ENCODE data around the gene SLC15A2.

Gene SLC15A2

GRCh38 chr3:121989943-121990342 is 95.7 kb downstream of the SLC15A2 start:
- ATAC-seq = no peak
- H3K9me3 Mint-ChIP-seq = no peaks in the 10 kb centered on the region
- H3K27me3 Mint-ChIP-seq = no peaks in the 10 kb centered on the region
- no peak overlapping the region for H3K4me3 Mint-ChIP-seq
- H3K36me3 Mint-ChIP-seq = peaks cover 17% of the 10 kb centered on the region
- no peak overlapping the region for H3K27ac Mint-ChIP-seq
- peaks cover 61% of the 10 kb centered on the region for H3K4me1 Mint-ChIP-seq

GRCh38 chr3:121992601-121993560 is 98.7 kb downstream of the SLC15A2 start:
- Mint-ChIP-seq H3K36me3 (peaks cover 10% of the 10 kb centered on the region), H3K27me3 (no peaks in the 10 kb centered on the region), H3K27ac (peak overlapping the region; percentile 74), H3K4me3 (no peak overlapping the region), H3K4me1 (peaks cover 84% of the 10 kb centered on the region), H3K9me3 (no peaks in the 10 kb centered on the region)
- ATAC-seq = peak; percentile 67
